NOMO-1 treated with dmso at 0.1 percent for 144 hours (cell line): ENCODE data around the gene TMPRSS11F.

ENCODE experiments used
- DNase-seq: peaks from one replicate; lab custom pipeline; 2025; ENCODE audit not compliant: unreplicated experiment; lab: John Stamatoyannopoulos, UW

The TMPRSS11F gene

GRCh38 chr4:68079928-68080327, 49.7 kb downstream of the TMPRSS11F start:
- DNase-seq: no peak

GRCh38 chr4:68077737-68078136, 51.9 kb downstream of the TMPRSS11F start:
- no peak for DNase-seq

- DNase-seq: no peak
Measured at GRCh38 chr4:68077301-68077700, 52.4 kb downstream of the TMPRSS11F start.

- no peak for DNase-seq
Measured at GRCh38 chr4:68076194-68076593, 53.5 kb downstream of the TMPRSS11F start.

- DNase-seq: no peak
Measured at GRCh38 chr4:68074397-68074796, 55.3 kb downstream of the TMPRSS11F start.

- DNase-seq: no peak
Measured at GRCh38 chr4:68070302-68070701, 59.4 kb downstream of the TMPRSS11F start.

GRCh38 chr4:68062501-68062900, 67.2 kb downstream of the TMPRSS11F start:
- no peak for DNase-seq

- no peak for DNase-seq
Measured at GRCh38 chr4:68038272-68038671, 91.4 kb downstream of the TMPRSS11F start.

- no peak for DNase-seq
Measured at GRCh38 chr4:68021185-68021584, 108.5 kb downstream of the TMPRSS11F start.

- DNase-seq: no peak
Measured at GRCh38 chr4:68011684-68012083, 118.0 kb downstream of the TMPRSS11F start.
